Testis (tissue), 2 donors: Measurements from ENCODE around the gene ETS1.

Experiments used
- POLR2A ChIP-seq: fragments of 450-650 bp; IDR thresholded peaks from one replicate; pipeline ENCODE4 v1.6.1; 2017; ENCODE audit warnings: antibody characterized with exemption, mild to moderate bottlenecking, moderate library complexity
- TF ChIP-seq, protein P1 (sequence below), 3 experiments: fragments of 450-650 bp in 2 of 3; fragments of 200-600 bp in 1 of 3; sonication (generic) in 1 of 3; IDR thresholded peaks; one replicate each; pipeline ENCODE4 v1.5.1; 2016 to 2019; ENCODE audit warnings: antibody characterized with exemption in 3 of 3, mild to moderate bottlenecking in 2 of 3, moderate library complexity in 1 of 3

DNA sequence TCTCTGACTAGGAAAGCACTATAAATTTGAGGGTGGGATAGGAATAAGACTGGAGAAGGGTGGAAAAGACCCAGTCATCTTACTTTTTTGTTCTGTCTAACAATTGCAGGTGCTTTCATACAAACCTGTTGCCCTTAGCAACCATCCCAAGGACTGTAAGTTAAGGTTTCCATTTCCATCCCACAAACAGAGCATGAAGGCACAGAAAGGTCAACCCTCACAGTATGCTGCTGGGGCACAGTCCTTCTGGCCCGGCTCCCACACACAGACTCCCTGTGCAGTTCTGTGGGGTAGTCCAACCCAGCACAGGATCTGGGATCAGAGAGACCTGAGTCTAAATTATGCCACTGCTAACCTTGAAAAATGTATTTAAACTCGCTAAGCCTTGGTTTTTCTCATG lies 38.4 kb upstream of the ETS1 start:
- TF ChIP-seq, protein P1, sequence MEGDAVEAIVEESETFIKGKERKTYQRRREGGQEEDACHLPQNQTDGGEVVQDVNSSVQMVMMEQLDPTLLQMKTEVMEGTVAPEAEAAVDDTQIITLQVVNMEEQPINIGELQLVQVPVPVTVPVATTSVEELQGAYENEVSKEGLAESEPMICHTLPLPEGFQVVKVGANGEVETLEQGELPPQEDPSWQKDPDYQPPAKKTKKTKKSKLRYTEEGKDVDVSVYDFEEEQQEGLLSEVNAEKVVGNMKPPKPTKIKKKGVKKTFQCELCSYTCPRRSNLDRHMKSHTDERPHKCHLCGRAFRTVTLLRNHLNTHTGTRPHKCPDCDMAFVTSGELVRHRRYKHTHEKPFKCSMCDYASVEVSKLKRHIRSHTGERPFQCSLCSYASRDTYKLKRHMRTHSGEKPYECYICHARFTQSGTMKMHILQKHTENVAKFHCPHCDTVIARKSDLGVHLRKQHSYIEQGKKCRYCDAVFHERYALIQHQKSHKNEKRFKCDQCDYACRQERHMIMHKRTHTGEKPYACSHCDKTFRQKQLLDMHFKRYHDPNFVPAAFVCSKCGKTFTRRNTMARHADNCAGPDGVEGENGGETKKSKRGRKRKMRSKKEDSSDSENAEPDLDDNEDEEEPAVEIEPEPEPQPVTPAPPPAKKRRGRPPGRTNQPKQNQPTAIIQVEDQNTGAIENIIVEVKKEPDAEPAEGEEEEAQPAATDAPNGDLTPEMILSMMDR (IDR thresholded peaks at IDR 0.05), result no peak
- TF ChIP-seq POLR2A, result no peak
